ENCODE results near the gene RNASE12. TPM values are rescaled to one million over a fixed set of nuclear protein-coding genes. Genes with fewer than 3 reads are reported as not detected.
A peak's percentile ranks its signal among the peaks of the same experiment; 100 is the strongest.
"Not testable (repeated sequence)": the region's sequence is repeated elsewhere in the genome, so short reads cannot be mapped to it uniquely, and the experiment has no call there.

Gene RNASE12
- total RNA-seq, 1 donor from 2014 or later, result not detected

- Mint-ChIP-seq H3K4me3 (no peak overlapping the region), H3K9me3 (no peaks in the 10 kb centered on the region), H3K4me1 (peaks cover 4% of the 10 kb centered on the region), H3K27ac (no peak overlapping the region), H3K36me3 (ENCODE audit: low read depth) (no peaks in the 10 kb centered on the region), H3K27me3 (no peaks in the 10 kb centered on the region)
- intact Hi-C loops (cut with micrococcal nuclease), result loop anchor here (1.0 to 5.0 kb wide), 10 partner anchors 78 to 903 kb away; partner anchors contain the start of genes METTL3, PARP2, TMEM253 and TTC5
- peak; percentile 90 for DNase-seq
Observed at GRCh38 chr14:20609215-20610001, 18.2 kb upstream of the RNASE12 start.

GRCh38 chr14:20608383-20609110 lies 17.4 kb upstream of the RNASE12 start:
- H3K27ac Mint-ChIP-seq, result no peak overlapping the region
- intact Hi-C loops (cut with micrococcal nuclease), result loop anchor here (1.0 kb wide), 7 partner anchors 77 to 303 kb away; partner anchors contain the start of genes PARP2 and TTC5
- no peaks in the 10 kb centered on the region for H3K27me3 Mint-ChIP-seq
- H3K9me3 Mint-ChIP-seq, result no peaks in the 10 kb centered on the region
- no peak for DNase-seq
- no peaks in the 10 kb centered on the region for H3K36me3 Mint-ChIP-seq (ENCODE audit: low read depth)
- no peak overlapping the region for H3K4me3 Mint-ChIP-seq
- H3K4me1 Mint-ChIP-seq, result peaks cover 4% of the 10 kb centered on the region

GRCh38 chr14:20607617-20608016 lies 16.4 kb upstream of the RNASE12 start:
- no peak for DNase-seq
- intact Hi-C loops (cut with micrococcal nuclease), result no loop called here

GRCh38 chr14:20606902-20607242 lies 15.7 kb upstream of the RNASE12 start:
- Mint-ChIP-seq H3K27ac (no peak overlapping the region), H3K27me3 (no peaks in the 10 kb centered on the region), H3K4me3 (no peak overlapping the region), H3K36me3 (ENCODE audit: low read depth) (no peaks in the 10 kb centered on the region), H3K4me1 (peaks cover 4% of the 10 kb centered on the region), H3K9me3 (no peaks in the 10 kb centered on the region)
- intact Hi-C loops (cut with micrococcal nuclease), result no loop called here
- no peak for DNase-seq

More at GRCh38 chr14:20607617-20608016, 16.4 kb upstream of the RNASE12 start:
- H3K4me1 Mint-ChIP-seq, result peaks cover 4% of the 10 kb centered on the region
- no peak overlapping the region for H3K27ac Mint-ChIP-seq
- H3K36me3 Mint-ChIP-seq (ENCODE audit: low read depth), result no peaks in the 10 kb centered on the region
- H3K27me3 Mint-ChIP-seq, result no peaks in the 10 kb centered on the region
- H3K4me3 Mint-ChIP-seq, result no peak overlapping the region
- no peaks in the 10 kb centered on the region for H3K9me3 Mint-ChIP-seq

GRCh38 chr14:20606190-20606901 lies 15.2 kb upstream of the RNASE12 start:
- Mint-ChIP-seq H3K27me3 (no peaks in the 10 kb centered on the region), H3K9me3 (no peaks in the 10 kb centered on the region), H3K36me3 (ENCODE audit: low read depth) (no peaks in the 10 kb centered on the region), H3K4me3 (no peak overlapping the region), H3K27ac (no peak overlapping the region), H3K4me1 (peaks cover 4% of the 10 kb centered on the region)
- no peak for DNase-seq
- intact Hi-C loops (cut with micrococcal nuclease), result no loop called here

- H3K27ac Mint-ChIP-seq, result no peak overlapping the region
- H3K36me3 Mint-ChIP-seq (ENCODE audit: low read depth), result no peaks in the 10 kb centered on the region
- no peaks in the 10 kb centered on the region for H3K9me3 Mint-ChIP-seq
- no peak for DNase-seq
- H3K4me3 Mint-ChIP-seq, result no peak overlapping the region
- no peaks in the 10 kb centered on the region for H3K27me3 Mint-ChIP-seq
- intact Hi-C loops (cut with micrococcal nuclease), result no loop called here
- peaks cover 4% of the 10 kb centered on the region for H3K4me1 Mint-ChIP-seq
Observed at GRCh38 chr14:20603813-20604690, 12.9 kb upstream of the RNASE12 start.

GRCh38 chr14:20602583-20602982 lies 11.4 kb upstream of the RNASE12 start:
- no peak for DNase-seq
- no peaks in the 10 kb centered on the region for H3K36me3 Mint-ChIP-seq (ENCODE audit: low read depth)
- H3K27me3 Mint-ChIP-seq, result no peaks in the 10 kb centered on the region
- peaks cover 2% of the 10 kb centered on the region for H3K4me1 Mint-ChIP-seq
- H3K4me3 Mint-ChIP-seq, result no peak overlapping the region
- H3K27ac Mint-ChIP-seq, result no peak overlapping the region
- H3K9me3 Mint-ChIP-seq, result no peaks in the 10 kb centered on the region
- intact Hi-C loops (cut with micrococcal nuclease), result no loop called here

- H3K36me3 Mint-ChIP-seq (ENCODE audit: low read depth), result no peaks in the 10 kb centered on the region
- intact Hi-C loops (cut with micrococcal nuclease), result no loop called here
- H3K4me3 Mint-ChIP-seq, result no peak overlapping the region
- no peaks in the 10 kb centered on the region for H3K4me1 Mint-ChIP-seq
- no peaks in the 10 kb centered on the region for H3K9me3 Mint-ChIP-seq
- DNase-seq, result no peak
- H3K27me3 Mint-ChIP-seq, result no peaks in the 10 kb centered on the region
- H3K27ac Mint-ChIP-seq, result no peak overlapping the region
Observed at GRCh38 chr14:20601522-20601921, 10.3 kb upstream of the RNASE12 start.

GRCh38 chr14:20597108-20597507 lies 5.9 kb upstream of the RNASE12 start:
- H3K4me3 Mint-ChIP-seq, result no peak overlapping the region
- intact Hi-C loops (cut with micrococcal nuclease), result no loop called here
- H3K27ac Mint-ChIP-seq, result no peak overlapping the region
- H3K4me1 Mint-ChIP-seq, result no peaks in the 10 kb centered on the region
- DNase-seq, result no peak
- H3K9me3 Mint-ChIP-seq, result no peaks in the 10 kb centered on the region
- H3K36me3 Mint-ChIP-seq (ENCODE audit: low read depth), result no peaks in the 10 kb centered on the region
- peaks cover 3% of the 10 kb centered on the region for H3K27me3 Mint-ChIP-seq

- peaks cover 11% of the 10 kb centered on the region for H3K27me3 Mint-ChIP-seq
- intact Hi-C loops (cut with micrococcal nuclease); H3K9me3 Mint-ChIP-seq; H3K27ac Mint-ChIP-seq; H3K4me1 Mint-ChIP-seq; H3K36me3 Mint-ChIP-seq (ENCODE audit: low read depth); H3K4me3 Mint-ChIP-seq; DNase-seq: not testable (repeated sequence)
Observed at GRCh38 chr14:20595726-20596125, 4.5 kb upstream of the RNASE12 start.

GRCh38 chr14:20592574-20592973 lies 1.4 kb upstream of the RNASE12 start:
- peaks cover 11% of the 10 kb centered on the region for H3K27me3 Mint-ChIP-seq
- H3K9me3 Mint-ChIP-seq, result no peaks in the 10 kb centered on the region
- H3K4me3 Mint-ChIP-seq, result no peak overlapping the region
- intact Hi-C loops (cut with micrococcal nuclease), result no loop called here
- H3K27ac Mint-ChIP-seq, result no peak overlapping the region
- H3K4me1 Mint-ChIP-seq, result peaks cover 2% of the 10 kb centered on the region
- DNase-seq, result no peak
- no peaks in the 10 kb centered on the region for H3K36me3 Mint-ChIP-seq (ENCODE audit: low read depth)

- peaks cover 21% of the 10 kb centered on the region for H3K27me3 Mint-ChIP-seq
- H3K27ac Mint-ChIP-seq, result no peak within 1 kb of the TSS
- no peak within 1 kb of the TSS for H3K4me3 Mint-ChIP-seq
- no peaks in the 10 kb centered on the region for H3K36me3 Mint-ChIP-seq (ENCODE audit: low read depth)
- intact Hi-C loops (cut with micrococcal nuclease), result no loop called here
- H3K9me3 Mint-ChIP-seq, result no peaks in the 10 kb centered on the region
- DNase-seq, result peak; percentile 59
- peaks cover 4% of the 10 kb centered on the region for H3K4me1 Mint-ChIP-seq
Observed at GRCh38 chr14:20587489-20588154, 3.6 kb downstream of the RNASE12 start, which contains the start of gene RNASE11. RNASE11 (minus strand) TSS chr14:20588001.

GRCh38 chr14:20583908-20584307 lies 7.3 kb downstream of the RNASE12 start:
- no peaks in the 10 kb centered on the region for H3K9me3 Mint-ChIP-seq
- H3K27ac Mint-ChIP-seq, result no peak overlapping the region
- H3K27me3 Mint-ChIP-seq, result peaks cover 11% of the 10 kb centered on the region
- intact Hi-C loops (cut with micrococcal nuclease), result no loop called here
- H3K4me3 Mint-ChIP-seq, result no peak overlapping the region
- H3K4me1 Mint-ChIP-seq, result peaks cover 4% of the 10 kb centered on the region
- DNase-seq, result peak; percentile 34
- no peaks in the 10 kb centered on the region for H3K36me3 Mint-ChIP-seq (ENCODE audit: low read depth)
